ENCODE measurements around the gene NT5C1A.

The NT5C1A gene

DNA sequence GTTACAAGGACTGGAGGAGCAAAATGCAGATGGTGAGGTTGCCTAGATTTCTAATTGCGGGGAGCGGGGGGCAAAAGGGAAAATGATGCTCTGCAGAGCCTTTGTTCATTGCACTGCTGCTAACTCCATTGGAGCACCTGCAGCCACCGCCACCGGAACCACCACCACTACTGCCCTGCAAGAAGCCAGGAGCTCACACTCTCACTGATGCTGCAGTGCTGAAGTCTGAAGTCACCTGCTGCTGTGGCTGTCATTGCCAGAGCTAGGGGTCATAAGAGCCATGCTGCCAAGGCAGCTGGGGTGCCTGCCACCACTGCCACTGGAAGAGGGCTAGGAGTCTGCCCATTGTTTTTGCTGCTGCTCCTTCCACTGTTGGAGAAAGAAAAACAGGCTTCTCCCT lies 26.7 kb upstream of the NT5C1A start:
- H4K12ac ChIP-seq (ENCODE audit: low read depth, low read length) = no peak overlapping the region
- H3K79me1 ChIP-seq (ENCODE audit: low read length) = no peaks in the 10 kb centered on the region
- H2BK120ac ChIP-seq (ENCODE audit: insufficient read depth, low read length, poor library complexity) = no peak overlapping the region
- H3K9me3 ChIP-seq (ENCODE audit: insufficient read depth, low read depth, low read length) = peaks cover 3% of the 10 kb centered on the region
- no peak overlapping the region for H3K4me3 ChIP-seq (ENCODE audit: low read depth, low read length)
- H2AK5ac ChIP-seq (ENCODE audit: low read length) = no peak overlapping the region
- H3K36me3 ChIP-seq (ENCODE audit: control insufficient read depth in 1 of 2, insufficient read depth in 2 of 2, low read length in 2 of 2) = no peaks in the 10 kb centered on the region
- H2AFZ ChIP-seq (ENCODE audit: insufficient read depth, low read length, poor library complexity) = no peak overlapping the region
- H3K27me3 ChIP-seq (ENCODE audit: insufficient read depth, low read length) = peaks cover 23% of the 10 kb centered on the region
- H3K27ac ChIP-seq (ENCODE audit: low read depth, low read length) = no peak overlapping the region
- DNase-seq = no peak
- H3K23ac ChIP-seq (ENCODE audit: low read length) = no peak overlapping the region
- WGBS (ENCODE audit: extremely low coverage, insufficient coverage, insufficient read length) = no CpG with 5 or more reads among the region's 4 CpGs
- no peak overlapping the region for H4K91ac ChIP-seq (ENCODE audit: low read depth, low read length)
- H3K4me2 ChIP-seq (ENCODE audit: low read length) = no peak overlapping the region
- no peak overlapping the region for H2BK12ac ChIP-seq (ENCODE audit: low read length)
- H3K14ac ChIP-seq (ENCODE audit: low read length) = no peak overlapping the region
- H2BK5ac ChIP-seq (ENCODE audit: low read depth, low read length, poor library complexity) = no peak overlapping the region
- H3K4ac ChIP-seq (ENCODE audit: low read depth, low read length) = no peak overlapping the region
- H3K79me2 ChIP-seq (ENCODE audit: control insufficient read depth, insufficient read depth, low read length, poor library complexity) = no peaks in the 10 kb centered on the region
- H4K8ac ChIP-seq (ENCODE audit: low read depth, low read length) = no peak overlapping the region
- no peak overlapping the region for H3K9ac ChIP-seq (ENCODE audit: low read length)
- no peak overlapping the region for H3K18ac ChIP-seq (ENCODE audit: low read length)
- H3K4me1 ChIP-seq (ENCODE audit: control insufficient read depth in 1 of 2, insufficient read depth in 2 of 2, low read length in 2 of 2) = no peaks in the 10 kb centered on the region

DNA sequence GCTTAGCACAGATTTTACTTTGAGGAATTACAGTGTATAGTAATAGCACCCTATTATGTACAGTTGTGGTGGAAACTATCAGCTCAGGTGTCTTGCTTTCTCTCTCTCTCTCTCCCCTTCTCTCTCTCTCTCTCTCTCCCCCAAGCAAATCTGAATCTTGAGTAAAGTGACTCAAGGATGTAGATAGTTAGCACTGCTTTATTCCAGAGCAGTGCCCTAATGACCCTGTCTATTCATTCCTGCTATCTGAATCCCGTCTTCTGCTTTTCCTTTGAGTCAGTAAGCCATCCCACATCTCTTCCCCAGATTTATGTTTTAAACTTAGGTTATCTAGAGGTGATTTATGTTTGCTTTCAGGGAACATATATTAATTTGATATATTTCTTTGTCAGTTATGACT lies 24.5 kb upstream of the NT5C1A start:
- Histone ChIP-seq H3K27me3 (ENCODE audit: insufficient read depth, low read length) (peaks cover 37% of the 10 kb centered on the region), H4K91ac (ENCODE audit: low read depth, low read length) (no peak overlapping the region), H3K79me2 (ENCODE audit: control insufficient read depth, insufficient read depth, low read length, poor library complexity) (no peaks in the 10 kb centered on the region), H3K9ac (ENCODE audit: low read length) (no peak overlapping the region), H2BK120ac (ENCODE audit: insufficient read depth, low read length, poor library complexity) (no peak overlapping the region), H3K23ac (ENCODE audit: low read length) (no peak overlapping the region), H3K18ac (ENCODE audit: low read length) (no peak overlapping the region), H3K14ac (ENCODE audit: low read length) (no peak overlapping the region), H2AK5ac (ENCODE audit: low read length) (no peak overlapping the region), H3K4me1 (ENCODE audit: control insufficient read depth in 1 of 2, insufficient read depth in 2 of 2, low read length in 2 of 2) (peaks cover 3 to 4% of the 10 kb centered on the region in 2 experiments), H3K27ac (ENCODE audit: low read depth, low read length) (no peak overlapping the region), H4K12ac (ENCODE audit: low read depth, low read length) (no peak overlapping the region), H3K4me3 (ENCODE audit: low read depth, low read length) (no peak overlapping the region), H3K36me3 (ENCODE audit: control insufficient read depth in 1 of 2, insufficient read depth in 2 of 2, low read length in 2 of 2) (no peaks in the 10 kb centered on the region), H4K8ac (ENCODE audit: low read depth, low read length) (no peak overlapping the region), H2BK5ac (ENCODE audit: low read depth, low read length, poor library complexity) (no peak overlapping the region), H2BK12ac (ENCODE audit: low read length) (no peak overlapping the region), H3K4me2 (ENCODE audit: low read length) (no peak overlapping the region), H3K9me3 (ENCODE audit: insufficient read depth, low read depth, low read length) (peaks cover 5% of the 10 kb centered on the region), H2AFZ (ENCODE audit: insufficient read depth, low read length, poor library complexity) (no peak overlapping the region), H3K4ac (ENCODE audit: low read depth, low read length) (no peak overlapping the region), H3K79me1 (ENCODE audit: low read length) (no peaks in the 10 kb centered on the region)
- WGBS (ENCODE audit: extremely low coverage, insufficient coverage, insufficient read length) = no CpG with 5 or more reads among the region's 1 CpG
- DNase-seq = no peak

DNA sequence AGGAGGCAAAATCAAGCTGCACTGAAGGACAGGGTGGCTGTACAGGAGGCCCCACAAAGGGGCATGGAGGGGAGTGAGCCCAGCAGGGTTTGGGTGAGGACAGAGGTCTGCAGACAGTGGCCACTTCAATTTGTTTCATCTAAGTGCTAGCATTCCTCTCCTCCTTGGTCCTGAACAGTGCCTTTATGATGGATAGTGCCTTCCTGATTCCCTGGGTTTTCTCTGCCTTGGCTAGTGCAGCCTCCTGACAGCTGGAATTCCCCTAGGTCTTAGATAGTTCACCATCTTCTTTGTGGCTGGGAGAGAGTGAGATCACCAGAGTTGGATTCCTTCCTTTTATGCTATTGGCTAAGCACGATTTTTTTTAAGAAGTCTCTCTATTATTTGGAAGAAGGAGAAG lies 23.1 kb upstream of the NT5C1A start:
- H3K4me1 ChIP-seq (ENCODE audit: control insufficient read depth in 1 of 2, insufficient read depth in 2 of 2, low read length in 2 of 2) = peaks cover 5 to 7% of the 10 kb centered on the region in 2 experiments
- H3K9me3 ChIP-seq (ENCODE audit: insufficient read depth, low read depth, low read length) = peaks cover 10% of the 10 kb centered on the region
- no peak overlapping the region for H2BK5ac ChIP-seq (ENCODE audit: low read depth, low read length, poor library complexity)
- no peaks in the 10 kb centered on the region for H3K36me3 ChIP-seq (ENCODE audit: control insufficient read depth in 1 of 2, insufficient read depth in 2 of 2, low read length in 2 of 2)
- no peak overlapping the region for H3K14ac ChIP-seq (ENCODE audit: low read length)
- H2AFZ ChIP-seq (ENCODE audit: insufficient read depth, low read length, poor library complexity) = no peak overlapping the region
- no peak overlapping the region for H3K9ac ChIP-seq (ENCODE audit: low read length)
- DNase-seq = no peak
- H3K18ac ChIP-seq (ENCODE audit: low read length) = no peak overlapping the region
- H3K23ac ChIP-seq (ENCODE audit: low read length) = no peak overlapping the region
- H3K27ac ChIP-seq (ENCODE audit: low read depth, low read length) = no peak overlapping the region
- H2BK120ac ChIP-seq (ENCODE audit: insufficient read depth, low read length, poor library complexity) = no peak overlapping the region
- H3K4me2 ChIP-seq (ENCODE audit: low read length) = no peak overlapping the region
- H4K91ac ChIP-seq (ENCODE audit: low read depth, low read length) = no peak overlapping the region
- H2AK5ac ChIP-seq (ENCODE audit: low read length) = no peak overlapping the region
- no peak overlapping the region for H3K4me3 ChIP-seq (ENCODE audit: low read depth, low read length)
- peaks cover 48% of the 10 kb centered on the region for H3K27me3 ChIP-seq (ENCODE audit: insufficient read depth, low read length)
- H4K8ac ChIP-seq (ENCODE audit: low read depth, low read length) = no peak overlapping the region
- no CpG with 5 or more reads among the region's 1 CpG for WGBS (ENCODE audit: extremely low coverage, insufficient coverage, insufficient read length)
- no peak overlapping the region for H3K4ac ChIP-seq (ENCODE audit: low read depth, low read length)
- no peaks in the 10 kb centered on the region for H3K79me2 ChIP-seq (ENCODE audit: control insufficient read depth, insufficient read depth, low read length, poor library complexity)
- no peak overlapping the region for H2BK12ac ChIP-seq (ENCODE audit: low read length)
- H3K79me1 ChIP-seq (ENCODE audit: low read length) = no peaks in the 10 kb centered on the region
- H4K12ac ChIP-seq (ENCODE audit: low read depth, low read length) = no peak overlapping the region

DNA sequence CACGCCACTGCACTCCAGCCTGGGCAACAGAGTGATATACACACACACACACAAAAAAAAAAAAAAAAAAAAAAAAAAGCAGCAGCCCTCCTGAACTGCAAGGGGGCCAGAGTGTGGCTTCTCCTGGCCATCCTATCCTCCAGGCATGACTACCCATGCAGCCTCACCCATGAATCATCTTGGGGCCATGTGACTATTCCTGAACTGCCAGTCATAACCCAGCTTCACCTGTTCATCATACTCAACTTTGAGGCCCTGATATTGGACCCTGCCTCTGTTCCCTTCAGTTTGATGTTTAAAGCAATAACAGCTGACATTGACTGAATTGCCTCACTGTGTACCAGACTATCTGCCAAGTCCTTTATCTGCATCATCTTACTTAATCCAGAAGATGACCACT lies 22.1 kb upstream of the NT5C1A start:
- Histone ChIP-seq H3K36me3 (ENCODE audit: control insufficient read depth in 1 of 2, insufficient read depth in 2 of 2, low read length in 2 of 2) (no peaks in the 10 kb centered on the region), H3K27me3 (ENCODE audit: insufficient read depth, low read length) (peaks cover 52% of the 10 kb centered on the region), H4K8ac (ENCODE audit: low read depth, low read length) (no peak overlapping the region), H3K4ac (ENCODE audit: low read depth, low read length) (no peak overlapping the region), H3K9me3 (ENCODE audit: insufficient read depth, low read depth, low read length) (peaks cover 10% of the 10 kb centered on the region), H4K12ac (ENCODE audit: low read depth, low read length) (no peak overlapping the region), H4K91ac (ENCODE audit: low read depth, low read length) (no peak overlapping the region), H3K4me3 (ENCODE audit: low read depth, low read length) (no peak overlapping the region), H3K27ac (ENCODE audit: low read depth, low read length) (no peak overlapping the region), H3K4me2 (ENCODE audit: low read length) (no peak overlapping the region), H3K14ac (ENCODE audit: low read length) (no peak overlapping the region), H3K18ac (ENCODE audit: low read length) (no peak overlapping the region), H2BK5ac (ENCODE audit: low read depth, low read length, poor library complexity) (no peak overlapping the region), H3K79me1 (ENCODE audit: low read length) (no peaks in the 10 kb centered on the region), H2AK5ac (ENCODE audit: low read length) (no peak overlapping the region), H3K9ac (ENCODE audit: low read length) (no peak overlapping the region), H3K23ac (ENCODE audit: low read length) (no peak overlapping the region), H2BK12ac (ENCODE audit: low read length) (no peak overlapping the region), H2BK120ac (ENCODE audit: insufficient read depth, low read length, poor library complexity) (no peak overlapping the region), H3K79me2 (ENCODE audit: control insufficient read depth, insufficient read depth, low read length, poor library complexity) (no peaks in the 10 kb centered on the region), H3K4me1 (ENCODE audit: control insufficient read depth in 1 of 2, insufficient read depth in 2 of 2, low read length in 2 of 2) (peaks cover 7 to 9% of the 10 kb centered on the region in 2 experiments), H2AFZ (ENCODE audit: insufficient read depth, low read length, poor library complexity) (no peak overlapping the region)
- whole genome bisulfite sequencing (ENCODE audit: extremely low coverage, insufficient coverage, insufficient read length) = no CpG with 5 or more reads among the region's 1 CpG
- DNase-seq = peak in 1 of 2 donors; percentile 14
